SK-N-SH treated with all-trans-retinoic acid at 6 μM for 48 hours (cell line): ENCODE data around the gene ANO10.

Source experiments
- ARNTL ChIP-seq: fragments of 450-650 bp; formaldehyde crosslinking; IDR thresholded peaks from 2 replicates; pipeline ENCODE4 v1.5.0; 2020; ENCODE audit warnings: low read depth, mild to moderate bottlenecking, moderate library complexity, borderline replicate concordance
- PPARA ChIP-seq: fragments of 250-450 bp; sonication (Bioruptor Pico); IDR thresholded peaks from 2 replicates; pipeline ENCODE4 v1.5.0; 2020; ENCODE audit warnings: mild to moderate bottlenecking, borderline replicate concordance
- TF ChIP-seq, protein P1 (sequence below): fragments of 250-450 bp; sonication (Bioruptor Pico); IDR thresholded peaks from 2 replicates; pipeline ENCODE4 v1.8.0; 2021; ENCODE audit warnings: low read depth, mild to moderate bottlenecking, moderate library complexity, borderline replicate concordance

GRCh38 chr3:43621656-43622432 lies at the start of gene ANO10:
- TF ChIP-seq ARNTL (no peak), PPARA (no peak)
- TF ChIP-seq, protein P1, sequence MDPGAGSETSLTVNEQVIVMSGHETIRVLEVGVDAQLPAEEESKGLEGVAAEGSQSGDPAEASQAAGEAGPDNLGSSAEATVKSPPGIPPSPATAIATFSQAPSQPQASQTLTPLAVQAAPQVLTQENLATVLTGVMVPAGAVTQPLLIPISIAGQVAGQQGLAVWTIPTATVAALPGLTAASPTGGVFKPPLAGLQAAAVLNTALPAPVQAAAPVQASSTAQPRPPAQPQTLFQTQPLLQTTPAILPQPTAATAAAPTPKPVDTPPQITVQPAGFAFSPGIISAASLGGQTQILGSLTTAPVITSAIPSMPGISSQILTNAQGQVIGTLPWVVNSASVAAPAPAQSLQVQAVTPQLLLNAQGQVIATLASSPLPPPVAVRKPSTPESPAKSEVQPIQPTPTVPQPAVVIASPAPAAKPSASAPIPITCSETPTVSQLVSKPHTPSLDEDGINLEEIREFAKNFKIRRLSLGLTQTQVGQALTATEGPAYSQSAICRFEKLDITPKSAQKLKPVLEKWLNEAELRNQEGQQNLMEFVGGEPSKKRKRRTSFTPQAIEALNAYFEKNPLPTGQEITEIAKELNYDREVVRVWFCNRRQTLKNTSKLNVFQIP: no peak
